Measurements from ENCODE around the gene PARVB.

The PARVB gene, protein sequence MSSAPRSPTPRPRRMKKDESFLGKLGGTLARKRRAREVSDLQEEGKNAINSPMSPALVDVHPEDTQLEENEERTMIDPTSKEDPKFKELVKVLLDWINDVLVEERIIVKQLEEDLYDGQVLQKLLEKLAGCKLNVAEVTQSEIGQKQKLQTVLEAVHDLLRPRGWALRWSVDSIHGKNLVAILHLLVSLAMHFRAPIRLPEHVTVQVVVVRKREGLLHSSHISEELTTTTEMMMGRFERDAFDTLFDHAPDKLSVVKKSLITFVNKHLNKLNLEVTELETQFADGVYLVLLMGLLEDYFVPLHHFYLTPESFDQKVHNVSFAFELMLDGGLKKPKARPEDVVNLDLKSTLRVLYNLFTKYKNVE

DNA sequence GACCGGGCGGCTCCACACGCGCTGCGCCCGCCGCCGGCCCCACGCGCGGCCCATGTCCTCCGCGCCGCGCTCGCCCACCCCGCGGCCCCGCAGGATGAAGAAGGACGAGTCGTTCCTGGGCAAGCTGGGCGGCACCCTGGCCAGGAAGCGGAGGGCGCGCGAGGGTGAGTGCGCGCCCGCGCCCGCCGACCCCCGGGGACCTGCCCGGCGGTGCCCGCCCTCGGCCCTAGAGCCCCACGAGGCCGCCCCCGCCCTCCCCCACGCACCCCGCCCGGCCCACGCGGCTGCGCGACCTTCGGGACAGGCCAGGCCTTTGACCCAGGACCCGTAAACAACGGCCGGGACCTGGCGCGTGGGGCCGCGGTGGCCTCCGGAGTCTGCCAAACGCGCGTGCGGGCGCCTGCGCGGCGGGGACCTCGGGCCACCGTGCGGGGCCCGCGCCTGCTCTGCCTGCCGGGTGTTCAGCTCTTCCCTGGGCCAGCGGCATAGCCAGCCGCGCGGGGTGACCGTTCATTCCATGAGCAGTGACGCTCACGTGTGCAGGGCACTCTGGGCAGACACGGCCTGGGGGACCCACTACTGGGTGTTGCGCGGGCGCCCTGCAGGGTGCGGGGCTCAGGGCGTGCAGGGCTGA, at the start of gene PARVB:
PARVB (plus strand) TSS at position 15 of the 634 bp plus-strand sequence; CDS start at position 53, 38 bp downstream.
- DNase-seq = peak; percentile 20 to 34

DNA sequence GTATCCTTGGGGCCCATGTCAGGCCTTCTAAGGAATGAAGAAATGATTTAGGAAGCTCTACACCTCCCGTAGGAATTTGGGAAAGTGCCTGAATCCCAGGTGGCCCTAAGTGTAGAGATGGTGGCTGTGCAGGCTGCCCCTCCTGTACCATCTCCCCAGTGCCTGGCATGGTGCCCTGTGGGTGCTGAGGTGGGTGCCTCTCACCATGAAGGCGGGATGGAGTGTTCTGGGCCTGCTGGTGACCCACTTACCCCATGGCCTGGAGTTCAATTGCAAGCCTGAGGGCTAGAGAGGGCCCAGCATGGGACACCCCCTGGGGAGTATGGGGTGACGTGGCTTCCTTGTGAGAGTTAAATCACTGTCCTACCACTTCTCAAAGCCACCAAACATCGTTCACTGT, 49.1 kb upstream of the PARVB start:
- DNase-seq = no peak

DNA sequence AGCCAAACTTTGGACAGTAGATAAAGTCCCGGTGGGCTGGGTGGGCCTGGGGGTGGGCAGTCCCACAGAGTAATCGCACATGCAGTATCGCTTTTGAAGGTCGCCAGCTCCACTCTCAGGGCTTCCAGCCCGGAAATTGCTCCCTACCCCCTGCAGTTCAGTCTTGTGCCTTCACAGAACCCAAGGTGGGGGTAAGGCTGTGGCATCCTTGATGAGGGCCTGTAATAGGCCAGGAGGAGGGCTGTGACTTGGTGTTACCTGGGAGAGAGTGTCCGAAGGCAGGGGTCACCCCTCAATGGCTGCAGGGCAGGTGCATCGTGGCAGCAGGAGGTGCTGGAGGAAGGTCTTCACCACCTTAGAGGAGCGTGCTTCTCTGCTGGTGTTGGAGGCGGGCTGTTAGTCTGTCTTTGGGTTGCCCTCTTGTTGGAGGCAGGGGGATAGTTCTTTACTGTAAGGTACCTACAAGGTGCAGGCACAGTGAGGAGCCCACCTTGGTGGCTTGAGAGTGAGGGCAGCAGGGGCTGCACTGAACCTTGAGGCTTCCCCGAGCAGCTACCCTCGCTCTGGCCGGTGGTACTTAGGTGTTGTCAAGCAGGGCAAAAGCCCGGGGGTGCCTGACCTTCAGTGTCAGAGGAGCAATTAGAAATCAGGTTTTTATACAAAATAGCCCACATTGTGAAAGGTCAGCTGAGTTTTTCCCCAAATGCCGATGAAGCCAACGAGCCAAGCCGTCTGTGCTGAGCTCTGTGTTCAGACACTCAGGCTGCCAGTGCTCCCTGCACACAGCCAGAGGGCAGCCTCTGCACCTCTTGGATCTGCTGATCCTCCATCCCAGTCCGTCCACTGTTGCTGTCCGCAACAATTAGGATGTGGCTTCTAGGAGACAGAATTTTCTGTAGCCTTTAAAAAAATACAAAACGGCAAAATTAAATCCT, 47.0 kb upstream of the PARVB start:
- DNase-seq = no peak

DNA sequence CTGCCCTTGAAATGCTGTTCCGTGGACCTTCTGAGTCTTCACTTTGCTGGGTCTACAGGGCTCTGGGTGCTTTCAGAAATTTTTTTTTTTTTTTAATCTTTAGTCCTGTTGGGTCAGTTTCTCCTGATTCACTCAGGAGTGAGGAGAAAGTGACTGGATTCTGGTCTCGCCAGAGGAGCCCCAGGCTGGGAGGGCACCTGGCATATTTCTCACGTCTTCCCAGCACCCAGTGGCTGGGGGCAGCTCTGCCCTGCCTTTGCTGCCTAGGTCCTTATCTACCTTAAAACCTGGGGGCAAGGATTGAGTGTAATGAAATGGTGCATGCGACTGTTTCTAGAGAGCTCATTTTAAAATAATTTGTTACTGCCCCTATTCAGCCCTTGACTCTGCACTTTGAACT, 45.5 kb upstream of the PARVB start:
- no peak for DNase-seq

DNA sequence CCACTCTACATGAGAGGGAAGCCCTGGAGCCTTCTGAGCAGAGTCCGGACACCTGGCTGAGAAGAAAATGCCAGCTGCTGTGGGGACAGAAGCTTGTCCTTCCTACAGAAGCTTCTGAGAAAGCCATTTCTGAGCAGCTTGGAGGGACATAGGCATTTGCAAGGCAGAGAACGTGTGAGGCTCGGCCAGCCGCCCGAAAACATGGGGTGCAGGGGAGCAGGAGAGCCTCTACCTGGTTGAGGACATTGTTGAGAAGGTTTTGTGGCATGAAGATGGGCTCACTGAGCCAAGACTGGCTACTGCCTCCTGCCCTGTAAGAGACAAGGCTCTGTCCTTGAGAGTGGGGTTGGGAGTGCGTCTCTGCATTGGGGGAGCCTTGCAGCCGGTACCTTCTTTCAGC, 43.5 kb upstream of the PARVB start:
- no peak for DNase-seq

DNA sequence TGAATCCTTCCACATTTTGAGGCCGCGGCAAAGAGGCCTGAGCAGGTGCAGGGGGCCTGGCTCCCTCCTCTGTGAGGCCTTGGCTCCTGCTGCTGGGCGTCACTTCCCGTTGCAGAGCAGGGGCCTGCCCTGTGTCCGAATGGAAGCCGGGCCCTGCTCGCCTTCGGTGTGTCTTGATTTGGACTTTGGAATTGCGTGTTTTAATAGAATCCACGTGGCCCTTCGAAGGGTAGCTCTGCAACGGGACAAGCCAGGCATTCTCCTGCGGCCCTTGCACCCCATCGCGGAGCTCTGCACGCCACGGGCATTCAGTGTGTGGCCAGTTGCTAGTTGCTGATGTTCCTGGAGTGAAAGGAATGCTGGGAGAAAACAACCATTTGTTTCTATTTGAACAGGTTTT, 43.1 kb upstream of the PARVB start:
- DNase-seq = no peak

DNA sequence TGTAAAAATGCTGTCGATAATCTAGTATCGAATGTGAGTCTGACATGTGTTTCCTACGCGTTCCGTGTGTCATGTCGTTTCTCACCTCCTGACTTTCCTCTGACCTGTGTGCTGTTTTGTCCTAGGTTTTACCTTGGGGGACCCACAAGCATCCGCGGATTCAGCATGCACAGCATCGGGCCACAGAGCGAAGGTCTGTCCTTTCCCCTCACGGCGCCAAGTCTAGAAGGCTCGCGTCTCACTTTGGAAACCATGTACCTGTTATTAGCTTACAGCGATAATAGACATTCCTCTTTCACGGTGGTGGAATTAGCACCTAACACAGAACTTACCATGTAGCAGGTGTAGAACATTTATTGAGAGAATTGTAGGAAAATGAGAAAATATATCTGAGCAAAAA, 40.3 kb upstream of the PARVB start:
- no peak for DNase-seq

DNA sequence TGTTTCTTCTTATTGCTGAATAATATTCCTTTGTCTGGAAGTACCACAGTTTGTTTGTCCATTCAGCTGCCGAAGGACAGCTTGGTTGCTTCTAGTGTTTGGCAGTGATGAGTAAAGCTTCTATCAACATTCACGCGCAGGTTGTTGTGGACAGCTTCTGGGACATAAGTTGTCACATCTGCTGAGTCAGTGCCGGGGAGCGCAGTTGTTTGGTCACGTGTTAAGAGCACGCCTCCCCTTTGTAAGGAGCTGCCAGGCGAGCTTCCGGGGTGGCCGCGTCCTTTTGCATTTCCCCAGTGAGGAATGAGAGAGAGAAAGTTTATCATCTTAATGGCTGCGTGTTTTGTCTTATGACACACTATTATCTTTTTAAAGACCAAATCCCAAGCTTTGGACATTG, 38.6 kb upstream of the PARVB start:
- no peak for DNase-seq

DNA sequence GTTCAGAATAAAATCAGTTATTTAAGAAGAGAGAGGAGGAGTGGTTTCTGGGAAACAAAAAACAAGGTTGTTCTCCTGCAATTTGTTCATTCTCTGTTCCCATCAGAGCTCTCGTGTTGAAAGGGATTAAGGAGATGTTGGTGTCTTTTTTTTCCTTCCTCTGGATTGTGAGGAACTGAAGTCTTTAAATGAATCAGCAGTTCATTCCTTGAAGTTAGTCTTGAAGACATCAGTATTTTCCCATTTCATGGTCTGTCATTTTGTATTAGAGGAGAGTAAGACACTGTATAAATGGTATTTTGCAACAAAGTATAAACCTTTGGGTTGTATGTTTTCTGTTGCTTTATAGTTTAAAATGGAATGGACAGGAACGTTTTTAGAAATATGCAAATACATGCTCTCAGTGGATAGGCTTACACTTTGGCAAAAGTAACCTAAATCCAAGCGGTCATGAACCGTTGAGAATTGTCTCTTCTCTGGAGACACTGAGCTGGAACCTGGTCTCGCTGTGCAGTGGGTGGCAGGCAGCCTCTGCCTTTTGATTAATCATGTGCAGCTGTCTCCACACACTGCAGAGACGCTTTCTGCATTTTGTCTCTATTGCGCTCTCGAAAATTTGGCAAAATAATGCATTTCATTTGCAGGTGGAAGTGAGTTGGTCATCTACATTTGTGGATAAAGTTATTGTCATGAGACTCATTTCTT, 35.8 kb upstream of the PARVB start:
- no peak for DNase-seq

DNA sequence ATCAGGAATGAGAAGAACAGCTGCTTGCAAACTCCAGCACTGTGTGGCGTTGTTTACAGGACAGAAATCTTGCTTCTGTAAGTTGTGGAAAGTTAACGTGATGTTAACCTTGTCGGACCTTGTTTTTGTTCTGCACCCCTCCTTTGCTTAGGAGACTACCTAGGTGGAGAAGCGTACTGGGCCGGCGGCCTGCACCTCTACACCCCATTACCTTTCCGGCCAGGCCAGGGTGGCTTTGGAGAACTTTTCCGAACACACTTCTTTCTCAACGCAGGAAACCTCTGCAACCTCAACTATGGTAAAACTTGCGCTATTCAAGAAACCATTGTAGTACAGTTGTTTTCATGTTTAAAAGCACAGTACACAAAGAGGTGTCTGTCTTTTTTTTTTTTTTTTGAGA, 35.1 kb upstream of the PARVB start:
- no peak for DNase-seq

DNA sequence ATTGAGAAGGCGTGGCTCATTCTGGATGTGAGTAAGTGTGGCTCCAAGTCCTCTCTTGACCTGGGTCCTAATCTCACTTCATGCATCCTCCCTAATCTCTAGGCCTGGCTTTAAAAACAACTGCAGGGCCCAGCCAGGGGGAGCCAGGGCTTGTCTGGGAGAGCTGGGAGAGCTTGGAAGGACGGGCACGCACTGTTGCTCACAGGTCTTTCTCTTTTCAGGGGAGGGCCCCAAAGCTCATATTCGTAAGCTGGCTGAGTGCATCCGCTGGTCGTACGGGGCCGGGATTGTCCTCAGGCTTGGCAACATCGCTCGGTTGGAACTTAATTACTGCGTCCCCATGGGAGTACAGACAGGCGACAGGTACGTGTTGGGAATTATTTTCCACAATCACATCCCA, 34.1 kb upstream of the PARVB start:
- DNase-seq = no peak

DNA sequence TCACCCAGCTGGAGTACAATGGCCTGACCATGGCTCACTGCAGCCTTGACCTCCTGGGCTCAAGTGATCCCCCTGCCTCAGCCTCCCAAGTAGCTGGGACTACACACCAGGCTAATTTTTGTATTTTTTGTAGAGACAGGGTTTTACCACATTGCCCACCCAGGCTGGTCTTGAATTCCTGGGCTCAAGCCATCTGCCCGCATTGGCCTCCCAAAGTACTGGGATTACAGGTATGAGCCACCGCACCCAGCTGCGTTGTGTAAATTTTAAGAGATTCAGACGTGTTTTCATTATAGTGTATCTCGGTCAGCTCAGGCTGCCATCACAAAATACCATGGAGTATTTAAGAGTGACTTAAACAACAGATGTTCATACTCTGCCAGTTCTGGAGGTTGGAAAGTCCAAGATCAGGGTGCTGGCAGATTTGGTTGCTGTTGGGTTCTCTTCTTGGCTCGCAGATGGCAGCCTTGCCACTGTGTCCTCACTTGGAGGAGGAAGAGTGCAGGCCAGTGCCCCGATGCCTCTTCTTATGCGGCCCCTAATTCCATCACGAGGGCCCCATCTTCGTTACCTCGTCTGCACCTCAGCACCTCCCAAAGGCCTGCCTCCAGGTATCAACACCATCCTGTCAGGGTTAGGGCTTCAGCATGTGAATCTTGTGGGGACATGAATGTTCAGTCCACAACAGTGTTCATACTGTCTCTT, 32.6 kb upstream of the PARVB start:
- DNase-seq = no peak

DNA sequence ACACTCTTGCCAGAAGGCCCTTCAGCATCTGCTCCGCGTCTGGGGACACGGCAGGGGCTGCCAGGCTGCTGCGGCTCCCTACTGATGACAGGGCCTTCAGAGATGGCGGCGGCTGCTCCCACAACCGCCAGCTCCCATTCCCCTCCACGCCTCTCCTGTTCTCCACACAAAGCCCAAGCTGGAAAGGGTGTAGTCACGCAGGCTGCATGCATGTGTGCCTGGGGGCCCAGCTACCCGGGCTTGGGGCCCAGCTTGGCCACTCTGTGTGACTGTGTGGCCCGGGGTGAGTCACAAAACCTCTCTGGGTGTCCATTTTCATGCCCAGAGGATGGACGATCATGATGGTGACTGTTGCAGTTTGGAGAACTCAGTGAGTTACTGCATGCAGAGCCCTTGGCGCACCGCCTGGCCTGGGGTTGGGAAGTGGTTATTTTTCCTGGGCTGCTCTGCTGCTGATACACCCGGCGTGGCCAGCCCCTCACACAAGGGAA, 31.7 kb upstream of the PARVB start:
- DNase-seq = no peak

DNA sequence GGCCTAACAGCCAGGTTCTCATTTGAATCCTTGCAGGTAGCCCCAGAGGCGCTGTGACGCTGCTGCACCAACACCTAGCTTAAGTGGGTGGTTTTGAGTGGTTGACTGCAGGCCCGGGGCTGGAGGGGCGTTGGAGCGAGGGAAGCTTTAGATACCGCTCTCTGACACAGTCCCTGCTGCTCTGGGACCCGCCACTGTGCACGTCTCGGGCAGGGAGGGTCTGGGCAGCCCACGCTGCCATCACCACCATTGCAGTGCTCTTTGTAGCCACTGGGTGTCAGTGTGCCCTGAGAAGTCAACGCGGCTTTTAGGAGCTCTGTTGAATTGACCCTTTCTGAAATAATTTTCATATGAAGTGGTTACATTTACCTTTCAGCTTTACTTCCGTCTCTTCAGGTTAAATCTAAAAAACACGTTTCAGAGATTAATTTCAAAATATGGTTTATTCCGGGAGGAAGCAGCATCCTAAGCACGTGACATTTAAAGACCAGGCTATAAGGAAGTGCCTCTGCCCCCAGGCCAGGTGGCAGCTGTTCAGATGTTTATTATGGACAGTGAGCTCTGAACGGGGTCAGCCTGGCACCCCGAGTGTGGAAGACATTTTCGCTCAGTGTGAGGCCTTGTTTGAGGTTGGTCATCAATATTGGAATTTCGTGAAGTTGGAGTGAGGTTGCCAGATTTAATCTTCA, 30.9 kb upstream of the PARVB start:
- peak; percentile 64 to 69 for DNase-seq

DNA sequence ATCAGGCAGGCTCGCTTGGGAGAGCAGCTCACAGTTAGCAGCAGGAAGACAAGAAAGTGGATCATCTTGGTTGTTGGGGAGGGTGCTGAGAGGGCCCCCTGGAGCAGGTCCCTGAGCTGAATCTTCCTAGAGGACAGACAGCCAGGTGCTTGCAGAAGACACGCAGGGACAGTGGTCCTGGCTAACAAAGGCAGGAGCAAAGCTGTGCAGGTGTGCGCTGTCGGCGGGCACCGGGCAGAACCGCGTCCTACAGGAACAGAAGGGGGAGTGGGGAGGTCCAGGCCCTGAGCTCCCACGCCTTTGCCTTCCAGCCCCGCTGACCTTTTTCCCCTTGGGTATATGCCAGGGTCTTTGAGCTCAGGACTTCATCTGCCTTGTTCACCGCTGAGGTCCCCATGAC, 30.1 kb upstream of the PARVB start:
- no peak for DNase-seq

DNA sequence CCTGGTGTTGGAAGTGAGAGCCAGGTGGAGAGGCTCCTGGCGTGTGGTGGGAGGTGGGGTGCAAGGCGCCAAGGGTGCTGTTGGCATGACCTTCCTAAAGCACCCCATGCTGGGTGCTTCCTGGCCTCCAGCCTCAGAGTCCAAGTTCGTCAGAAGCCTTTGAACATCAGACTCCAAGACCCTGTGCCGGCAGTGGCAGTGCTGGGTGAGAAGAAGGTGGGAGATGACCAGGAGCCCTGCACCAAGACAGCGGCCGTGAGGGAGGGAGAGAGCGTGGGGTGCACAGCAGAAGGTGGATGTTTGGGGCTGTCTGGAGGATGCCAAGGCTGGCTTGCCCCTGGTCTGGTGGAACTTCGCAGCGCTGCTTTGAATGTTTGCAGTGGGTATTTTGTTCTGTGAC, 29.7 kb upstream of the PARVB start:
- DNase-seq = no peak

DNA sequence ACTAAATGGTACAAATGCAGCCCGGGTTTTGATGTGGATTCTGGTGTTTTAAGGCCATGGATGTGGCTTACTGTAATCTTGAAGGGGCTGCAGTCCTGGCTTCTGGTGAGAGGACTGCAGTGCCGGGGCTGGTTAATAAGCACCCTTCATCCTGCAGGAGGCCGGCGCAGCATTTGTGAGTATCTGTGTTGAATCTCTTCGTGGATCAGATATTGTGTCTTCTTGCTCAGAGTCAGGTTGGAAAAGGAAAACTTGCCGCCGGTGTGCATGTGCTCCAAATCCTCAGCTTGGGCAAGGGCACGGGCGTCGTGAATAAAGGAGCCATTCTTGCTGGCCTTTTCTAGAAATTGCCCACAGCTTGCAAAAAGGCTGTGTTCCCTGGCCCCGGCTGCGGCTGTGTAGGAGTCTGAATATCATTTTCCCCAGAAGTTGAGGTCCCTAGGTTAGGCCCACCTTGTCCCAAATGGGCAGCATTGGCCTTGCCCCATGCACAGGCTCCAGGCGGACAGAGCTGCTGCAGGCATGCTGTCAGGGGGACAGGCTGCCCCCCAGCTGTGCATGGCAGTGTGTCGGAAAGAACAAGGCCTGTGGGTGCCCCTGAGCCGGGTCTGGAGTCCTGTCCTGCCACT, 28.9 kb upstream of the PARVB start:
- no peak for DNase-seq

DNA sequence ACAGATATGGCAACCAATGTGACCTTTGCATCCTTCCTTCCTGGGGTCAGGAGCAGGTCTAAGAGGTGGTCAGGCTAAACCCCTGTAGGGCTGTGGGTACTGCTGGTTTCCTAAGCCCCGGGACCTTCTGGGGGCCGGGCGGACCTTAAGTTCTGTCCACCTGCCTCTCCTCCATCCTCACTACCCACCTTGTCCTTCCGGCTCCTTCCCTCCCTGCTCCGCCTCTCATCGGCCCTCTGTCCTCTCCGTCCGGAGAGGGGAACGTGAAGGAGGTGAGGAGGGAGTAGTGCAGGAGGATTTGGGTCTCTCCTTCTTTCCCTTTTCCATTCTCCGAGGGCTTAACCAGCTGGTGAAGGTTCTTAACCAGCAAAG, 28.3 kb upstream of the PARVB start:
- DNase-seq = no peak

DNA sequence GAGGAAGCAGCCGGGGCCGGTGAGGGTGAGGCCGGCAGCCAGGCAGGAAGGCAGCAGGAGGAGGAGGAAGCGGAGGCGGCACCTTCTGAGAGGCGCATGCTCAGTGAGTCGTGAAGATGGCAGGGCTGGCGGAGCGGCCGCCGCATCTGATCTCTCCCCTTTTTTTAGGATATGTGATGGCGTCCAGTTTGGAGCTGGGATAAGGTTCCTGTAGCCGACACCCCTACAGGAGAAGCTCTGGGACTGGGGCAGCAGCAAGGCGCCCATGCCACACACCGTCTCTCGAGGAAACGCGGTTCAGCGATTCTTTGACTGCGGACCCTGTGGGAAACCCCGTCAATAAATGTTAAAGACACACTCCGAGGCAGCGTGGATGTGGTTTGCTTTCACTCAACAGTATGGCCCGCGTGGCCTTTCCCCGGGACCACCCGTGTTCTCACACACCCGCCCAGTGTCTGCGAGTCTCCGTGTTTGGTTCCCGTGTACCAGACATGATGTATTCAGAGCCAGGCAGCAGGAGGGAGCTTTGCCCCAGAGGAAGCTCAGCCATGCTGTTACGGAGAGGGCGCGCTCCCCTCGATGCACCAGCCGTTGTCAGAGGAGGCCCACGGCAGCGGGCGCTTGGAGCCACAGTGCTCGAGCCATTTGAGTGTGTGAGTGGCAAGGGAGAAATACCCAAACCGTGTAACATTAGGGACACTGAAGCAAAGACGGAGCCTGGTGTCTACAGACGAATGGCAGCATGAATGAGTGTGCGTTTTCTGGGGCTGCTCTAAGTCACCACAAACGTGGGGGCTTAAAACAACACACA, 27.7 kb upstream of the PARVB start:
- peak; percentile 72 to 79 for DNase-seq

DNA sequence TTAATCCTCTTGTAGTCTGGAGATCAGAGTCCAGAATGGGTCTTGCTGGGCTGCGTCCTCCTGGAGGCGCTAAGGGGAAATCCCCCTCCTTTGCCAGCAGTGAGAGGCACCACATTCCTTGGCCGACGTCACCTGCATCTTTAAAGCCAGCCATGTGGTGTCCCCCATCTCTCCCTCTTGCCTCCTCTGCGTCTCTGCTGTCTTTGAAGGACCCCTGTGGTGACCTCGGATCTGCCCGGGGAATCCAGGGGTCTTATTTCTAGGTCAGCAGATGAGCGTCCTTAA, 27.2 kb upstream of the PARVB start:
- no peak for DNase-seq

Measured in CD4-positive, alpha-beta T cell treated with Interleukin-1 beta for 1 hour (primary cell).